ENCODE data around the gene DHRS7. TPM values are rescaled to one million over a fixed set of nuclear protein-coding genes. Genes with fewer than 3 reads are reported as not detected.

Gene DHRS7
- total and polyA plus RNA-seq, 2 of the 8 experiments (the other 6 are each of a cell fraction or from before 2014, with no cell fraction given), result 10.8 to 27.5 TPM

DNA sequence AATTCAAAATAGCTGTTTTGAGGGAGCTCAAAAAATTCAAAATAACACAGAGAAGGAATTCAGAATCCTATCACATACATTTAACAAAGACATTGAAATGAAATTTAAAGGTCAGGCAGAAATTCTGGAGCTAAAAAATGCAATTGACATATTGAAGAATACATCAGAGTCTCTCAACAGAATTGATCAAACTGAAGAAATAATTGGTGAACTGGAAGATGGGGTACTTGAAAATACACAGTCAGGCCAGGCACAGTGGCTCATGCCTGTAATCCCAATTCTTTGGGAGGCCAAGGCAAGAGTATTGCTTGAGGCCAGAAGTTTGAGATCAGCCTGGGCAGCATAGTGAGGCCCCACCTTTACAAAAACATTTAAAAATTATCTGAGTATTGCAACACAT is 34.1 kb upstream of the DHRS7 start (continued):
- TF ChIP-seq, protein P1, sequence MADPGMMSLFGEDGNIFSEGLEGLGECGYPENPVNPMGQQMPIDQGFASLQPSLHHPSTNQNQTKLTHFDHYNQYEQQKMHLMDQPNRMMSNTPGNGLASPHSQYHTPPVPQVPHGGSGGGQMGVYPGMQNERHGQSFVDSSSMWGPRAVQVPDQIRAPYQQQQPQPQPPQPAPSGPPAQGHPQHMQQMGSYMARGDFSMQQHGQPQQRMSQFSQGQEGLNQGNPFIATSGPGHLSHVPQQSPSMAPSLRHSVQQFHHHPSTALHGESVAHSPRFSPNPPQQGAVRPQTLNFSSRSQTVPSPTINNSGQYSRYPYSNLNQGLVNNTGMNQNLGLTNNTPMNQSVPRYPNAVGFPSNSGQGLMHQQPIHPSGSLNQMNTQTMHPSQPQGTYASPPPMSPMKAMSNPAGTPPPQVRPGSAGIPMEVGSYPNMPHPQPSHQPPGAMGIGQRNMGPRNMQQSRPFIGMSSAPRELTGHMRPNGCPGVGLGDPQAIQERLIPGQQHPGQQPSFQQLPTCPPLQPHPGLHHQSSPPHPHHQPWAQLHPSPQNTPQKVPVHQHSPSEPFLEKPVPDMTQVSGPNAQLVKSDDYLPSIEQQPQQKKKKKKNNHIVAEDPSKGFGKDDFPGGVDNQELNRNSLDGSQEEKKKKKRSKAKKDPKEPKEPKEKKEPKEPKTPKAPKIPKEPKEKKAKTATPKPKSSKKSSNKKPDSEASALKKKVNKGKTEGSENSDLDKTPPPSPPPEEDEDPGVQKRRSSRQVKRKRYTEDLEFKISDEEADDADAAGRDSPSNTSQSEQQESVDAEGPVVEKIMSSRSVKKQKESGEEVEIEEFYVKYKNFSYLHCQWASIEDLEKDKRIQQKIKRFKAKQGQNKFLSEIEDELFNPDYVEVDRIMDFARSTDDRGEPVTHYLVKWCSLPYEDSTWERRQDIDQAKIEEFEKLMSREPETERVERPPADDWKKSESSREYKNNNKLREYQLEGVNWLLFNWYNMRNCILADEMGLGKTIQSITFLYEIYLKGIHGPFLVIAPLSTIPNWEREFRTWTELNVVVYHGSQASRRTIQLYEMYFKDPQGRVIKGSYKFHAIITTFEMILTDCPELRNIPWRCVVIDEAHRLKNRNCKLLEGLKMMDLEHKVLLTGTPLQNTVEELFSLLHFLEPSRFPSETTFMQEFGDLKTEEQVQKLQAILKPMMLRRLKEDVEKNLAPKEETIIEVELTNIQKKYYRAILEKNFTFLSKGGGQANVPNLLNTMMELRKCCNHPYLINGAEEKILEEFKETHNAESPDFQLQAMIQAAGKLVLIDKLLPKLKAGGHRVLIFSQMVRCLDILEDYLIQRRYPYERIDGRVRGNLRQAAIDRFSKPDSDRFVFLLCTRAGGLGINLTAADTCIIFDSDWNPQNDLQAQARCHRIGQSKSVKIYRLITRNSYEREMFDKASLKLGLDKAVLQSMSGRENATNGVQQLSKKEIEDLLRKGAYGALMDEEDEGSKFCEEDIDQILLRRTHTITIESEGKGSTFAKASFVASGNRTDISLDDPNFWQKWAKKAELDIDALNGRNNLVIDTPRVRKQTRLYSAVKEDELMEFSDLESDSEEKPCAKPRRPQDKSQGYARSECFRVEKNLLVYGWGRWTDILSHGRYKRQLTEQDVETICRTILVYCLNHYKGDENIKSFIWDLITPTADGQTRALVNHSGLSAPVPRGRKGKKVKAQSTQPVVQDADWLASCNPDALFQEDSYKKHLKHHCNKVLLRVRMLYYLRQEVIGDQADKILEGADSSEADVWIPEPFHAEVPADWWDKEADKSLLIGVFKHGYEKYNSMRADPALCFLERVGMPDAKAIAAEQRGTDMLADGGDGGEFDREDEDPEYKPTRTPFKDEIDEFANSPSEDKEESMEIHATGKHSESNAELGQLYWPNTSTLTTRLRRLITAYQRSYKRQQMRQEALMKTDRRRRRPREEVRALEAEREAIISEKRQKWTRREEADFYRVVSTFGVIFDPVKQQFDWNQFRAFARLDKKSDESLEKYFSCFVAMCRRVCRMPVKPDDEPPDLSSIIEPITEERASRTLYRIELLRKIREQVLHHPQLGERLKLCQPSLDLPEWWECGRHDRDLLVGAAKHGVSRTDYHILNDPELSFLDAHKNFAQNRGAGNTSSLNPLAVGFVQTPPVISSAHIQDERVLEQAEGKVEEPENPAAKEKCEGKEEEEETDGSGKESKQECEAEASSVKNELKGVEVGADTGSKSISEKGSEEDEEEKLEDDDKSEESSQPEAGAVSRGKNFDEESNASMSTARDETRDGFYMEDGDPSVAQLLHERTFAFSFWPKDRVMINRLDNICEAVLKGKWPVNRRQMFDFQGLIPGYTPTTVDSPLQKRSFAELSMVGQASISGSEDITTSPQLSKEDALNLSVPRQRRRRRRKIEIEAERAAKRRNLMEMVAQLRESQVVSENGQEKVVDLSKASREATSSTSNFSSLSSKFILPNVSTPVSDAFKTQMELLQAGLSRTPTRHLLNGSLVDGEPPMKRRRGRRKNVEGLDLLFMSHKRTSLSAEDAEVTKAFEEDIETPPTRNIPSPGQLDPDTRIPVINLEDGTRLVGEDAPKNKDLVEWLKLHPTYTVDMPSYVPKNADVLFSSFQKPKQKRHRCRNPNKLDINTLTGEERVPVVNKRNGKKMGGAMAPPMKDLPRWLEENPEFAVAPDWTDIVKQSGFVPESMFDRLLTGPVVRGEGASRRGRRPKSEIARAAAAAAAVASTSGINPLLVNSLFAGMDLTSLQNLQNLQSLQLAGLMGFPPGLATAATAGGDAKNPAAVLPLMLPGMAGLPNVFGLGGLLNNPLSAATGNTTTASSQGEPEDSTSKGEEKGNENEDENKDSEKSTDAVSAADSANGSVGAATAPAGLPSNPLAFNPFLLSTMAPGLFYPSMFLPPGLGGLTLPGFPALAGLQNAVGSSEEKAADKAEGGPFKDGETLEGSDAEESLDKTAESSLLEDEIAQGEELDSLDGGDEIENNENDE (IDR thresholded peaks at IDR 0.05; ENCODE audit: insufficient replicate concordance, low read length), result no peak
- no peak for TF ChIP-seq RAD21 (IDR thresholded peaks at IDR 0.05 in 1 of 2, conservative IDR thresholded peaks at IDR 0.05 in 1 of 2; ENCODE audit: low read depth in 2 of 2, low read length in 2 of 2)
- no peak for TF ChIP-seq TBP (IDR thresholded peaks at IDR 0.05; ENCODE audit: low read depth, low read length)
- TF ChIP-seq EZH2 (IDR thresholded peaks at IDR 0.05; ENCODE audit: low read depth, low read length, severe bottlenecking), result no peak
- TF ChIP-seq, protein P2, sequence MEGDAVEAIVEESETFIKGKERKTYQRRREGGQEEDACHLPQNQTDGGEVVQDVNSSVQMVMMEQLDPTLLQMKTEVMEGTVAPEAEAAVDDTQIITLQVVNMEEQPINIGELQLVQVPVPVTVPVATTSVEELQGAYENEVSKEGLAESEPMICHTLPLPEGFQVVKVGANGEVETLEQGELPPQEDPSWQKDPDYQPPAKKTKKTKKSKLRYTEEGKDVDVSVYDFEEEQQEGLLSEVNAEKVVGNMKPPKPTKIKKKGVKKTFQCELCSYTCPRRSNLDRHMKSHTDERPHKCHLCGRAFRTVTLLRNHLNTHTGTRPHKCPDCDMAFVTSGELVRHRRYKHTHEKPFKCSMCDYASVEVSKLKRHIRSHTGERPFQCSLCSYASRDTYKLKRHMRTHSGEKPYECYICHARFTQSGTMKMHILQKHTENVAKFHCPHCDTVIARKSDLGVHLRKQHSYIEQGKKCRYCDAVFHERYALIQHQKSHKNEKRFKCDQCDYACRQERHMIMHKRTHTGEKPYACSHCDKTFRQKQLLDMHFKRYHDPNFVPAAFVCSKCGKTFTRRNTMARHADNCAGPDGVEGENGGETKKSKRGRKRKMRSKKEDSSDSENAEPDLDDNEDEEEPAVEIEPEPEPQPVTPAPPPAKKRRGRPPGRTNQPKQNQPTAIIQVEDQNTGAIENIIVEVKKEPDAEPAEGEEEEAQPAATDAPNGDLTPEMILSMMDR (IDR thresholded peaks at IDR 0.05; ENCODE audit: control extremely low read depth in 1 of 3, insufficient read depth in 1 of 3, low read depth in 1 of 3, low read length in 3 of 3), result no peak
- no peak for TF ChIP-seq TAF7 (optimal IDR thresholded peaks at IDR 0.05; ENCODE audit: borderline replicate concordance, low read depth, low read length)
- no peak for TF ChIP-seq BACH1 (IDR thresholded peaks at IDR 0.05; ENCODE audit: low read length)
